Heart right ventricle (tissue), 16 donors: ENCODE data around the gene CELF4. TPM values are rescaled to one million over a fixed set of nuclear protein-coding genes. Genes with fewer than 3 reads are reported as not detected.

Source experiments
- ATAC-seq, 8 donors: fragments of 200-7000 bp; cut with Tn5 transposase; one replicate each; pipeline ENCODE4 v1.9.1; 2020; ENCODE audit warnings: mild to moderate bottlenecking in 8 of 8, moderate library complexity in 8 of 8, moderate number of reproducible peaks in 1 of 8
- DNase-seq, 2 donors: peaks; one replicate each; pipeline ENCODE4 v3.0.0-alpha.2; 2020
- H3K27ac ChIP-seq, 10 donors: fragments of 200-600 bp; sonication (generic) in 2 of 10; one replicate each; pipeline versions ENCODE4 v1.5.0 to v1.8.0; 2020 to 2022; ENCODE audit warnings: mild to moderate bottlenecking in 3 of 10
- H3K27me3 ChIP-seq, 7 donors: fragments of 200-600 bp; one replicate each; pipeline ENCODE4 v1.8.0; 2021 to 2022; ENCODE audit warnings: mild to moderate bottlenecking in 2 of 7
- H3K36me3 ChIP-seq, 9 donors: fragments of 200-600 bp; sonication (generic) in 1 of 9; one replicate each; pipeline versions ENCODE4 v1.5.0 to v1.8.0; 2020 to 2022; ENCODE audit warnings: mild to moderate bottlenecking in 2 of 9
- H3K4me1 ChIP-seq, 9 donors: fragments of 200-600 bp; sonication (generic) in 1 of 9; one replicate each; pipeline versions ENCODE4 v1.5.0 to v1.8.0; 2020 to 2022; ENCODE audit warnings: mild to moderate bottlenecking in 4 of 9
- H3K4me3 ChIP-seq, 10 donors: fragments of 200-600 bp; sonication (generic) in 2 of 10; one replicate each; pipeline versions ENCODE4 v1.5.0 to v1.8.0; 2020 to 2022; ENCODE audit warnings: mild to moderate bottlenecking in 7 of 10, moderate library complexity in 2 of 10
- H3K9me3 ChIP-seq, 11 donors: fragments of 200-600 bp in 10 of 11; sonication (generic) in 2 of 11; one replicate each; pipeline versions ENCODE4 v1.5.0 to v1.8.0; 2013 to 2022; ENCODE audit warnings: mild to moderate bottlenecking in 2 of 11, control low read depth in 1 of 11, moderate library complexity in 1 of 11
- CTCF ChIP-seq, 9 donors: fragments of 200-600 bp; sonication (generic) in 2 of 9; IDR thresholded peaks; one replicate each; pipeline versions ENCODE4 v1.5.0 to v1.8.0; 2021 to 2022; ENCODE audit warnings: antibody characterized with exemption in 9 of 9, mild to moderate bottlenecking in 5 of 9, moderate library complexity in 1 of 9
- WGBS, 2 donors: extraction: QIAGEN DNeasy Blood & Tissue Kit; methylation state at CpG; one replicate each; pipeline ENCODE4 v1.1.7; 2013; ENCODE audit warnings: inconsistent platforms in 1 of 2; 5-methylcytosine and 5-hydroxymethylcytosine counted together
- intact Hi-C, 10 donors: fragments of 100-400 bp; cut with DNase I; formaldehyde crosslinking; loops; one replicate each; pipeline versions ENCODE4 v1.11.1 to v1.14.2; 2022
- polyA plus RNA-seq, 2 donors: library from polyadenylated mRNA; stranded (reverse); fragments of 200-250 nt; gene quantifications; one replicate each; pipeline ENCODE4 v1.2.3, GENCODE V29; 2013
- total RNA-seq, 10 donors: library from RNA; stranded (reverse); fragmentation: NEBNext Ultra II Directional in 3 of 10; extraction: Animal tissue kit (Norgen Biotek cat#: 25700) in 3 of 10; gene quantifications; one replicate each; pipeline versions ENCODE4 v1.2.1 to v1.2.4, GENCODE V29; 2021 to 2023
- donor health status: Arrhythmogenic right ventricular cardiomyopathy.
- donor health status: ischemic (EF 13 %, LVEDD 7.1; RV severe dilation, severe dysfunction).
- donor health status: healthy with polysubstance abuse.
- donor health status: DM: no; HTN: yes; CAD: no.
- donor health status: DM: no; HTN: no; CAD: no.
- donor health status: ischemic (EF 25% LVEDD 6.9; RV normal size, moderate dysfunction).
- donor health status: ischemic (EF 25% LVEDD 5.7; RV mildly dilated, moderate dysfunction).
- donor health status: healthy.
- donor health status: DM: yes; HTN: yes; CAD: no.
- donor health status: Ischemic cardiomyopathy.
- donor health status: ischemic (EF 35%, LVEDD 5.7; RV mildly dilated, moderate dysfunction).
- donor health status: nonischemic (EF 11% LVEDD 7.7; RV severe dilation, severe dysfunction).
- donor health status: DM: yes; HTN: yes; CAD: no.
- donor health status: PGD.
- donor health status: ischemic (EF 29% LVEDD 5.4; RV normal size, mild dysfunction).
- donor health status: nonischemic (EF 23%, LVEDD 6.1; RV moderate dilation, normal function).

Gene CELF4
- total and polyA plus RNA-seq, 12 donors = 0.07 to 1.2 (median 0.31) TPM; not detected in 1

GRCh38 chr18:37430357-37431076 is 135.1 kb downstream of the CELF4 start:
- Histone ChIP-seq H3K4me3 (no peak overlapping the region), H3K27me3 (peaks cover 0 to under 1% (median 0%) of the 10 kb centered on the region in 7 donors), H3K4me1 (peaks cover 0 to 2% (median 0%) of the 10 kb centered on the region in 9 donors), H3K9me3 (no peaks in the 10 kb centered on the region), H3K27ac (no peak overlapping the region), H3K36me3 (no peaks in the 10 kb centered on the region)
- intact Hi-C loops = loop anchor here in 1 of 10 donors (5.0 kb wide), 1 partner anchor 42 kb away; no protein-coding TSS in a partner anchor
- 71 to 72% methylated on average over 6 of the region's 6 CpGs for WGBS, 2 donors
- DNase-seq = no peak
- TF ChIP-seq CTCF (IDR thresholded peaks at IDR 0.05) = no peak
- no peak for ATAC-seq

- ATAC-seq (no peak), DNase-seq (no peak)
- no peaks in the 10 kb centered on the region for H3K9me3 ChIP-seq
- TF ChIP-seq CTCF (IDR thresholded peaks at IDR 0.05) = no peak
- H3K36me3 ChIP-seq = no peaks in the 10 kb centered on the region
- H3K27ac ChIP-seq = no peak overlapping the region
- no peak overlapping the region for H3K4me3 ChIP-seq
- no peaks in the 10 kb centered on the region for H3K27me3 ChIP-seq
- no peaks in the 10 kb centered on the region for H3K4me1 ChIP-seq
- 86 to 89% methylated on average over 4 of the region's 4 CpGs for WGBS, 2 donors
- intact Hi-C loops = loop anchor here in 1 of 10 donors (5.0 kb wide), 1 partner anchor 43 kb away; no protein-coding TSS in a partner anchor
These were observed 135.8 kb downstream of the CELF4 start for GRCh38 chr18:37429791-37430190.

- TF ChIP-seq CTCF (IDR thresholded peaks at IDR 0.05) = no peak
- H3K36me3 ChIP-seq = no peaks in the 10 kb centered on the region
- ATAC-seq (no peak), DNase-seq (no peak)
- intact Hi-C loops = no loop called here
- H3K27ac ChIP-seq = no peak overlapping the region
- no peaks in the 10 kb centered on the region for H3K27me3 ChIP-seq
- no peak overlapping the region for H3K4me3 ChIP-seq
- WGBS, 2 donors = 76 to 78% methylated on average over 7 of the region's 7 CpGs
- no peaks in the 10 kb centered on the region for H3K9me3 ChIP-seq
- H3K4me1 ChIP-seq = no peaks in the 10 kb centered on the region
These were observed 137.2 kb downstream of the CELF4 start for GRCh38 chr18:37428288-37428974.

- DNase-seq (no peak), ATAC-seq (no peak)
- intact Hi-C loops = no loop called here
- no peak overlapping the region for H3K4me3 ChIP-seq
- 90 to 91% methylated on average over 15 of the region's 15 CpGs for WGBS, 2 donors
- no peaks in the 10 kb centered on the region for H3K4me1 ChIP-seq
- no peak overlapping the region for H3K27ac ChIP-seq
- no peak for TF ChIP-seq CTCF (IDR thresholded peaks at IDR 0.05)
- H3K27me3 ChIP-seq = no peaks in the 10 kb centered on the region
- H3K36me3 ChIP-seq = no peaks in the 10 kb centered on the region
- H3K9me3 ChIP-seq = no peaks in the 10 kb centered on the region
These were observed 139.0 kb downstream of the CELF4 start for GRCh38 chr18:37426586-37426985.
